ENCODE measurements around the gene TUBGCP2.

GRCh38 chr10:133316266-133316665 lies 7.6 kb upstream of the TUBGCP2 start:
- TF ChIP-seq POLR2AphosphoS5 (IDR thresholded peaks at IDR 0.05; ENCODE audit: low read depth, low read length) (no peak), TAF1 (IDR thresholded peaks at IDR 0.05; ENCODE audit: borderline replicate concordance, insufficient read depth, low read length) (no peak), SIN3A (IDR thresholded peaks at IDR 0.05; ENCODE audit: borderline replicate concordance, insufficient read depth, low read length) (no peak), REST (IDR thresholded peaks at IDR 0.05; ENCODE audit: insufficient read depth in 1 of 2, low read depth in 2 of 2, low read length in 2 of 2) (no peak)
